HepG2 (cell line): ENCODE results near the gene PSMG4. TPM values are rescaled to one million over a fixed set of nuclear protein-coding genes. Genes with fewer than 3 reads are reported as not detected.

ENCODE experiments used
- ATAC-seq: fragments of 200-7000 bp; cut with Tn5 transposase; 3 replicates; pipeline ENCODE4 v1.9.1; 2020; ENCODE audit warnings: mild to moderate bottlenecking, moderate library complexity
- BruUV-seq: library from RNA; stranded (reverse); fragments of 400-500 nt; replicated peaks from 2 replicates; lab custom pipeline; 2021; lab: Mats Ljungman, UMichigan
- CTCF ChIA-PET: fragments of 300-600 bp; formaldehyde crosslinking; extraction: SDS; loops from one replicate; lab custom pipeline; 2021; ENCODE audit warnings: low total read pairs, inconsistent platforms, low intra/inter-chr PET ratio; lab: Yijun Ruan, JAX
- POLR2A ChIA-PET: fragments of 350-600 bp; sonication (Branson Sonifier 250); formaldehyde crosslinking; loops from one replicate; lab custom pipeline; 2020; ENCODE audit warnings: antibody characterized with exemption, inconsistent platforms; lab: Yijun Ruan, JAX
- DNase-seq: peaks from one replicate; pipeline ENCODE4 v3.0.0-alpha.2; 2015; ENCODE audit warnings: low spot score
- FAIRE-seq: peaks from 3 replicates; lab custom pipeline; 2011; peaks lifted over from hg19 to GRCh38; lab: Jason Lieb, UNC
- H2AFZ ChIP-seq: one replicate; pipeline ENCODE4 v1.6.1; 2011; ENCODE audit warnings: low read length, inconsistent platforms
- H3K27ac ChIP-seq: fragments of 300-600 bp; 3 replicates; pipeline ENCODE4 v1.8.0; 2011; ENCODE audit warnings: mixed run types, mild to moderate bottlenecking, mixed read lengths, low read length, inconsistent platforms; ENCODE audit not compliant: insufficient read depth; ENCODE audit errors: extremely low read length
- H3K27me3 ChIP-seq, 2 experiments: fragments of 200-600 bp in 1 of 2; 2 replicates in 1 of 2; 3 replicates in 1 of 2; pipeline versions ENCODE4 v1.6.0 to v1.8.0; 2011; ENCODE audit warnings: low read length in 2 of 2, mild to moderate bottlenecking in 2 of 2, moderate library complexity in 2 of 2, inconsistent platforms in 1 of 2; ENCODE audit not compliant: insufficient read depth in 2 of 2, control insufficient read depth in 1 of 2
- H3K36me3 ChIP-seq, 2 experiments: fragments of 200-600 bp in 1 of 2; replicated peaks in 1 of 2; 2 replicates in 1 of 2; 3 replicates in 1 of 2; pipeline versions ENCODE4 v1.5.1 to v1.8.0; 2011; ENCODE audit warnings: low read length in 2 of 2, inconsistent platforms in 1 of 2; ENCODE audit not compliant: insufficient read depth in 2 of 2, control insufficient read depth in 1 of 2
- H3K4me1 ChIP-seq: 2 replicates; pipeline ENCODE4 v1.5.1; 2012; ENCODE audit warnings: low read length, inconsistent platforms; ENCODE audit not compliant: insufficient read depth
- H3K4me2 ChIP-seq: 2 replicates; pipeline ENCODE4 v1.6.0; 2011; ENCODE audit warnings: low read depth, low read length, inconsistent platforms
- H3K4me3 ChIP-seq, 3 experiments: fragments of 200-600 bp in 1 of 3; sonication (generic), shearing (Covaris generic) in 1 of 3; replicated peaks in 1 of 3; 2 replicates each; pipeline ENCODE4 v1.5.1; 2011 to 2016; ENCODE audit warnings: low read length in 3 of 3, inconsistent platforms in 2 of 3, low read depth in 2 of 3, mild to moderate bottlenecking in 2 of 3, control low read depth in 1 of 3, mixed read lengths in 1 of 3; ENCODE audit not compliant: insufficient read depth in 1 of 3
- H3K79me2 ChIP-seq: one replicate; pipeline ENCODE4 v1.6.1; 2011; ENCODE audit warnings: low read length, inconsistent platforms; ENCODE audit not compliant: insufficient read depth
- H3K9ac ChIP-seq: 2 replicates; pipeline ENCODE4 v1.6.0; 2011; ENCODE audit warnings: mild to moderate bottlenecking, low read depth, low read length, inconsistent platforms; ENCODE audit not compliant: insufficient read depth
- H3K9me3 ChIP-seq: 2 replicates; pipeline ENCODE4 v1.5.1; 2012; ENCODE audit warnings: mild to moderate bottlenecking, low read length
- H4K20me1 ChIP-seq: 2 replicates; pipeline ENCODE4 v1.6.0; 2011; ENCODE audit warnings: inconsistent platforms, mild to moderate bottlenecking, low read length, moderate library complexity; ENCODE audit not compliant: insufficient read depth
- AGO2 ChIP-seq: fragments of 200-400 bp; formaldehyde crosslinking; optimal IDR thresholded peaks from 2 replicates; pipeline ENCODE3; 2017; ENCODE audit warnings: mild to moderate bottlenecking, low read depth, low read length, moderate library complexity
- HIVEP1 ChIP-seq: sonication (generic); formaldehyde crosslinking; IDR thresholded peaks from 2 replicates; pipeline ENCODE4 v1.4.0; 2020; ENCODE audit warnings: mild to moderate bottlenecking, missing genetic modification reagents
- KDM5A ChIP-seq: fragments of 200-600 bp; sonication (generic); IDR thresholded peaks from 2 replicates; pipeline ENCODE4 v1.7.0; 2018; ENCODE audit warnings: antibody characterized with exemption, mild to moderate bottlenecking, low read length, borderline replicate concordance
- MBD4 ChIP-seq: IDR thresholded peaks from 2 replicates; pipeline ENCODE4 v1.6.1; 2012; ENCODE audit warnings: low read length, inconsistent platforms, borderline replicate concordance
- MED13 ChIP-seq: sonication (generic); formaldehyde crosslinking; IDR thresholded peaks from 2 replicates; pipeline ENCODE4 v1.5.0; 2020; ENCODE audit warnings: missing genetic modification reagents
- RBM22 ChIP-seq: fragments of 200-400 bp; formaldehyde crosslinking; optimal IDR thresholded peaks from 2 replicates; pipeline ENCODE3; 2017; ENCODE audit warnings: mild to moderate bottlenecking, low read length, moderate library complexity
- TBX2 ChIP-seq: sonication (generic); formaldehyde crosslinking; IDR thresholded peaks from 2 replicates; pipeline ENCODE4 v1.5.0; 2020; ENCODE audit warnings: missing genetic modification reagents, mild to moderate bottlenecking, borderline replicate concordance
- TCF12 ChIP-seq, 2 experiments: fragments of 450-650 bp in 1 of 2; sonication (generic) in 1 of 2; formaldehyde crosslinking in 1 of 2; IDR thresholded peaks; 2 replicates each; pipeline versions ENCODE4 v1.6.1 to v1.8.0; 2017 to 2022; ENCODE audit warnings: antibody characterized with exemption in 1 of 2, mild to moderate bottlenecking in 1 of 2, missing genetic modification reagents in 1 of 2, moderate library complexity in 1 of 2
- ZFAT ChIP-seq: sonication (generic); formaldehyde crosslinking; conservative IDR thresholded peaks from 2 replicates; pipeline ENCODE4 v1.8.1; 2023; ENCODE audit warnings: missing genetic modification reagents, inconsistent platforms
- ZNF362 ChIP-seq: sonication (generic); formaldehyde crosslinking; IDR thresholded peaks from 2 replicates; pipeline ENCODE4 v1.4.0; 2020; ENCODE audit warnings: missing genetic modification reagents, mild to moderate bottlenecking, borderline replicate concordance
- WGBS: methylation state at CpG from one replicate; pipeline ENCODE4 v1.1.6; 2017; ENCODE audit warnings: low lambda C conversion rate; 5-methylcytosine and 5-hydroxymethylcytosine counted together
- in situ Hi-C: cut with HindIII; loops from 2 replicates; pipeline ENCODE4 v1.10.0; 2017; ENCODE audit warnings: low pct_unique_long_range_greater_than_20kb; ENCODE audit not compliant: extremely low pct_ligation_motif_present
- intact Hi-C: fragments of 100-400 bp; cut with micrococcal nuclease; formaldehyde crosslinking; loops from one replicate; pipeline ENCODE4 v1.10.0; 2022; ENCODE audit not compliant: unreplicated experiment
- polyA plus RNA-seq, 8 experiments: library from polyadenylated mRNA; depleted of rRNA in 3 of 8; stranded (reverse) in 7 of 8; unstranded in 1 of 8; fragments of >200 nt; fragmentation: Illumina TruSeq in 4 of 8; extraction: Trizol in 4 of 8; gene quantifications; 2 replicates each; pipeline versions ENCODE4 v1.2.1 to v1.2.3, GENCODE V29; 2011 to 2016; ENCODE audit warnings: low read depth in 4 of 8, missing spikeins in 1 of 8, mixed read lengths in 1 of 8; ENCODE audit not compliant: insufficient read depth in 1 of 8
- total RNA-seq, 5 experiments: library from RNA; depleted of rRNA; stranded (reverse); fragments of >200 nt; fragmentation: Illumina TruSeq; extraction: Trizol; gene quantifications; 2 replicates each; pipeline ENCODE4 v1.2.3, GENCODE V29; 2016; ENCODE audit warnings: low read depth in 1 of 5

Gene PSMG4
- total and polyA plus RNA-seq, 2 of the 13 experiments (the other 11 are each of a cell fraction or from before 2014, with no cell fraction given) = 28.5 to 32.8 TPM

- Histone ChIP-seq H3K27ac (no peak overlapping the region), H4K20me1 (no peaks in the 10 kb centered on the region), H3K27me3 (no peaks in the 10 kb centered on the region), H3K9ac (no peak overlapping the region), H3K4me2 (no peak overlapping the region), H3K4me1 (no peaks in the 10 kb centered on the region), H3K9me3 (no peaks in the 10 kb centered on the region), H2AFZ (no peak overlapping the region), H3K79me2 (no peaks in the 10 kb centered on the region), H3K36me3 (peaks cover 23 to 45% of the 10 kb centered on the region in 2 experiments), H3K4me3 (no peak overlapping the region)
- intact Hi-C loops = no loop called here
- POLR2A ChIA-PET = no interaction called here
- peak; percentile 77 for TF ChIP-seq AGO2
- 0 out of 2 replicates have a peak, but pooled peaks have one; percentile 29 for TF ChIP-seq HIVEP1 (CRISPR knock-in tag)
- no peak for TF ChIP-seq KDM5A
- no peak for TF ChIP-seq TCF12 (IDR thresholded peaks at IDR 0.05)
- no peak for TF ChIP-seq TCF12 (CRISPR knock-in tag; IDR thresholded peaks at IDR 0.05)
- no peak for TF ChIP-seq TBX2
- TF ChIP-seq RBM22 = peak; percentile 74
- FAIRE-seq (no peak), ATAC-seq (no peak; the same call in 2 of the 3 replicates), DNase-seq (no peak)
- no TSS peak for BruUV-seq
- over 99% methylated on average over 10 of the region's 11 CpGs for WGBS
- CTCF ChIA-PET = no interaction called here
- in situ Hi-C loops = no loop called here
Observed at GRCh38 chr6:3312604-3313231, 54.0 kb downstream of the PSMG4 start.

- H3K79me2 ChIP-seq = no peaks in the 10 kb centered on the region
- in situ Hi-C loops = no loop called here
- H3K27me3 ChIP-seq = no peaks in the 10 kb centered on the region
- peaks cover 25 to 55% of the 10 kb centered on the region in 2 experiments for H3K36me3 ChIP-seq
- ChIA-PET CTCF (no interaction called here), POLR2A (no interaction called here)
- 92% methylated on average over 6 of the region's 7 CpGs for WGBS
- no peak overlapping the region for H3K9ac ChIP-seq
- FAIRE-seq (no peak), DNase-seq (no peak), ATAC-seq (no peak)
- intact Hi-C loops = no loop called here
- BruUV-seq = no TSS peak
- H3K27ac ChIP-seq = no peak overlapping the region
- H2AFZ ChIP-seq = no peak overlapping the region
- H3K4me1 ChIP-seq = no peaks in the 10 kb centered on the region
- H3K4me3 ChIP-seq = no peak overlapping the region
- H4K20me1 ChIP-seq = no peaks in the 10 kb centered on the region
- H3K4me2 ChIP-seq = no peak overlapping the region
- H3K9me3 ChIP-seq = no peaks in the 10 kb centered on the region
- no peak for TF ChIP-seq ZNF362
- TF ChIP-seq MED13 (CRISPR knock-in tag) = no peak
- TF ChIP-seq MBD4 = no peak
- TF ChIP-seq ZFAT = no peak
Observed at GRCh38 chr6:3314176-3314575, 55.4 kb downstream of the PSMG4 start.
